ENCODE results near the gene MED19. TPM values are rescaled to one million over a fixed set of nuclear protein-coding genes. Genes with fewer than 3 reads are reported as not detected.

Gene MED19
- total and polyA plus RNA-seq, 2 donors (not counting 1 experiment from before 2014, with no cell fraction given), result 9.3 to 15.0 TPM

DNA sequence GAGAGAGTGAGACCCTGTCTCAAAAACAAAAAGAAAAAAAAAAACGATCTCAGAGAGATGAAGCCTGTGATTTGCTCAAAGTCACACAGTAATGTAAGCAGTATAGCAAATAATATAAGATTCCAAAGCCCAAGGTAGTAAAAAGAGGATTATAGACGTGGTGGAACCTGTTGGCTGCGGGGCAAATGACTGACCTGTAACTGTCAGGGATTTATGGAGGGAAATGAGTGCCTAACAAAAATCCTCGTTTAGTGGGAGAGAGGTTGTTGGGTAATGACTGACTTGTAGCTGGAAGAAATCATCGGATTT is 55.2 kb downstream of the MED19 start:
- H3K4me1 Mint-ChIP-seq, result peaks cover 27% of the 10 kb centered on the region
- no peak for ATAC-seq (ENCODE audit: low read depth)

More for the DNA sequence above, 55.2 kb downstream of the MED19 start:
- Histone ChIP-seq H3K36me3 (replicated peaks in 1 of 2; ENCODE audit: control extremely low read depth in 1 of 2, control insufficient read depth in 1 of 2, extremely low read depth in 1 of 2, insufficient read depth in 2 of 2, low read length in 1 of 2) (peaks cover 5 to 25% of the 10 kb centered on the region in 2 experiments), H3K79me2 (ENCODE audit: control insufficient read depth, insufficient read depth, low read length) (peaks cover 39% of the 10 kb centered on the region), H3K27me3 (replicated peaks in 1 of 4; ENCODE audit: control extremely low read depth in 1 of 4, control insufficient read depth in 3 of 4, insufficient read depth in 4 of 4, low read length in 3 of 4) (no peaks in the 10 kb centered on the region), H3K4me2 (replicated peaks; ENCODE audit: low read depth, low read length, poor library complexity, severe bottlenecking) (peak overlapping the region; percentile 80), H3K4me3 (ENCODE audit: control extremely low read depth in 1 of 5, extremely low read depth in 1 of 5, insufficient read depth in 1 of 5, low read depth in 2 of 5, low read length in 4 of 5) (peak overlapping the region; percentile 47 to 95 (median 78)), H2AFZ (ENCODE audit: insufficient read depth, low read depth, low read length, poor library complexity, severe bottlenecking) (peak overlapping the region; percentile 87), H3K4me1 (ENCODE audit: control insufficient read depth in 2 of 2, insufficient read depth in 2 of 2, low read length in 2 of 2) (peaks cover 8 to 14% of the 10 kb centered on the region in 2 donors), H3K9ac (ENCODE audit: low read length) (peak overlapping the region; percentile 86), H3K9me3 (ENCODE audit: control extremely low read depth in 1 of 3, control insufficient read depth in 2 of 3, insufficient read depth in 1 of 3, low read length in 2 of 3) (no peaks in the 10 kb centered on the region), H4K20me1 (ENCODE audit: control insufficient read depth, insufficient read depth, low read length, poor library complexity, severe bottlenecking) (peaks cover 8% of the 10 kb centered on the region), H3K27ac (ENCODE audit: low read length in 2 of 2) (peak overlapping the region; percentile 77 to 92)
- DNase-seq, result no peak
- no peaks in the 10 kb centered on the region for H3K27me3 Mint-ChIP-seq
- intact Hi-C loops (cut with micrococcal nuclease), result loop anchor here (1.0 to 2.0 kb wide), 6 partner anchors 10 to 922 kb away; partner anchors contain the start of genes MED19, SELENOH, TIMM10 and TMX2
- 16% methylated on average over 3 of the region's 5 CpGs for WGBS (ENCODE audit: insufficient coverage)
- TF ChIP-seq EZH2 (IDR thresholded peaks at IDR 0.05; ENCODE audit: borderline replicate concordance, insufficient read depth, low read depth, low read length, poor library complexity, severe bottlenecking), result no peak
- TF ChIP-seq, protein P1, sequence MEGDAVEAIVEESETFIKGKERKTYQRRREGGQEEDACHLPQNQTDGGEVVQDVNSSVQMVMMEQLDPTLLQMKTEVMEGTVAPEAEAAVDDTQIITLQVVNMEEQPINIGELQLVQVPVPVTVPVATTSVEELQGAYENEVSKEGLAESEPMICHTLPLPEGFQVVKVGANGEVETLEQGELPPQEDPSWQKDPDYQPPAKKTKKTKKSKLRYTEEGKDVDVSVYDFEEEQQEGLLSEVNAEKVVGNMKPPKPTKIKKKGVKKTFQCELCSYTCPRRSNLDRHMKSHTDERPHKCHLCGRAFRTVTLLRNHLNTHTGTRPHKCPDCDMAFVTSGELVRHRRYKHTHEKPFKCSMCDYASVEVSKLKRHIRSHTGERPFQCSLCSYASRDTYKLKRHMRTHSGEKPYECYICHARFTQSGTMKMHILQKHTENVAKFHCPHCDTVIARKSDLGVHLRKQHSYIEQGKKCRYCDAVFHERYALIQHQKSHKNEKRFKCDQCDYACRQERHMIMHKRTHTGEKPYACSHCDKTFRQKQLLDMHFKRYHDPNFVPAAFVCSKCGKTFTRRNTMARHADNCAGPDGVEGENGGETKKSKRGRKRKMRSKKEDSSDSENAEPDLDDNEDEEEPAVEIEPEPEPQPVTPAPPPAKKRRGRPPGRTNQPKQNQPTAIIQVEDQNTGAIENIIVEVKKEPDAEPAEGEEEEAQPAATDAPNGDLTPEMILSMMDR (IDR thresholded peaks at IDR 0.05), result no peak
- CTCF ChIA-PET, result interaction anchor here (0.9 to 1.9 kb wide), 8 partner anchors 10 to 175 kb away, joined by 3 to 9 read pairs (median 4); no protein-coding TSS in a partner anchor
- no peaks in the 10 kb centered on the region for H3K9me3 Mint-ChIP-seq (ENCODE audit: insufficient read depth)
- H3K4me3 Mint-ChIP-seq, result peak overlapping the region; percentile 74
- POLR2A ChIA-PET, result interaction anchor here (0.7 to 2.6 kb wide), 5 partner anchors 10 to 332 kb away, joined by 3 to 22 read pairs (median 3); partner anchors contain the start of genes SSRP1 and ZDHHC5
- peak overlapping the region; percentile 76 for H3K27ac Mint-ChIP-seq

Small RNA genes lying within 50 kb of the gene (small RNA-seq; reads per million reads assigned to genes)
- gene TMX2-CTNND1 (ENCODE audit: insufficient read length, low read depth, low replicate concordance), result not detected

Other genes starting within 250 kb of the MED19 start
- gene SLC43A1, start 196.5 kb downstream of the MED19 start, total RNA-seq, result 3.7 and 5.9 TPM in 2 replicates
- gene SLC43A1, start 196.5 kb downstream of the MED19 start, polyA plus RNA-seq, result 4.8 and 6.4 TPM in 2 replicates
- 39.6 and 39.8 TPM in 2 replicates for gene TIMM10, start 181.5 kb downstream of the MED19 start, total RNA-seq
- gene TIMM10, start 181.5 kb downstream of the MED19 start, polyA plus RNA-seq, result 21.6 and 36.5 TPM in 2 replicates
- gene SMTNL1, start 174.6 kb downstream of the MED19 start, total RNA-seq, result not detected in 2 replicates
- gene SMTNL1, start 174.6 kb downstream of the MED19 start, polyA plus RNA-seq, result not detected in 2 replicates
- 66.3 and 70.7 TPM in 2 replicates for gene UBE2L6, start 144.5 kb downstream of the MED19 start, total RNA-seq
- gene UBE2L6, start 144.5 kb downstream of the MED19 start, polyA plus RNA-seq, result 45.6 and 63.5 TPM in 2 replicates
- not detected in 2 replicates for gene SERPING1, start 114.5 kb downstream of the MED19 start, total RNA-seq
- gene SERPING1, start 114.5 kb downstream of the MED19 start, polyA plus RNA-seq, result not detected in 2 replicates
- 1.1 and 1.9 TPM in 2 replicates for gene YPEL4, start 62.3 kb downstream of the MED19 start, total RNA-seq
- gene YPEL4, start 62.3 kb downstream of the MED19 start, polyA plus RNA-seq, result 0.03 and 0.19 TPM in 2 replicates
- gene CLP1, start 54.5 kb downstream of the MED19 start, total RNA-seq, result 15.5 and 15.8 TPM in 2 replicates
- gene CLP1, start 54.5 kb downstream of the MED19 start, polyA plus RNA-seq, result 6.0 and 9.5 TPM in 2 replicates
- gene ZDHHC5, start 44.1 kb downstream of the MED19 start, total RNA-seq, result 53.8 and 56.2 TPM in 2 replicates
- gene ZDHHC5, start 44.1 kb downstream of the MED19 start, polyA plus RNA-seq, result 31.5 and 33.7 TPM in 2 replicates
- gene TMX2, start 378 bp upstream of the MED19 start, total RNA-seq, result 58.8 and 60.2 TPM in 2 replicates
- 29.5 and 40.3 TPM in 2 replicates for gene TMX2, start 378 bp upstream of the MED19 start, polyA plus RNA-seq
- 147 and 153 TPM in 2 replicates for gene SELENOH, start 29.3 kb upstream of the MED19 start, total RNA-seq
- gene SELENOH, start 29.3 kb upstream of the MED19 start, polyA plus RNA-seq, result 170 and 196 TPM in 2 replicates
- gene BTBD18, start 39.6 kb upstream of the MED19 start, total RNA-seq, result not detected in 2 replicates
- 0.04 TPM in 1 of 2 replicates, not detected in the other for gene BTBD18, start 39.6 kb upstream of the MED19 start, polyA plus RNA-seq
- gene CTNND1, start 49.6 kb upstream of the MED19 start, total RNA-seq, result 54.4 and 59.2 TPM in 2 replicates
- 12.1 and 25.7 TPM in 2 replicates for gene CTNND1, start 49.6 kb upstream of the MED19 start, polyA plus RNA-seq

All from B cell (primary cell).